Suprapubic skin (tissue), 4 donors: ENCODE measurements around the gene C1orf141. TPM values are rescaled to one million over a fixed set of nuclear protein-coding genes. Genes with fewer than 3 reads are reported as not detected.

Experiments used
- DNase-seq, 2 donors: peaks; one replicate each; pipeline ENCODE4 v3.0.0-alpha.2; 2019; ENCODE audit warnings: low spot score in 2 of 2
- H3K27ac ChIP-seq: fragments of 200-600 bp; sonication (generic); one replicate; pipeline ENCODE4 v1.5.1; 2019
- H3K27me3 ChIP-seq: fragments of 200-600 bp; sonication (generic); one replicate; pipeline ENCODE4 v1.5.1; 2019
- H3K36me3 ChIP-seq: fragments of 200-600 bp; sonication (generic); one replicate; pipeline ENCODE4 v1.5.1; 2019
- H3K4me1 ChIP-seq: fragments of 200-600 bp; sonication (generic); one replicate; pipeline ENCODE4 v1.5.1; 2019
- H3K4me3 ChIP-seq: fragments of 200-600 bp; sonication (generic); one replicate; pipeline ENCODE4 v1.5.1; 2019; ENCODE audit warnings: mild to moderate bottlenecking
- H3K9me3 ChIP-seq: fragments of 200-600 bp; sonication (generic); one replicate; pipeline ENCODE4 v1.5.1; 2019
- EP300 ChIP-seq: sonication (generic); formaldehyde crosslinking; IDR thresholded peaks from one replicate; pipeline ENCODE4 v1.6.1; 2017; ENCODE audit warnings: antibody characterized with exemption
- POLR2A ChIP-seq, 2 donors: fragments of 450-650 bp; IDR thresholded peaks; one replicate each; pipeline ENCODE4 v1.6.1; 2017; ENCODE audit warnings: antibody characterized with exemption in 2 of 2, mild to moderate bottlenecking in 2 of 2, moderate library complexity in 2 of 2
- POLR2AphosphoS5 ChIP-seq, 3 donors: sonication (generic); formaldehyde crosslinking; IDR thresholded peaks; one replicate each; pipeline ENCODE4 v1.6.1; 2017; ENCODE audit warnings: antibody characterized with exemption in 3 of 3
- WGBS: methylation state at CpG from one replicate; pipeline ENCODE4 v1.1.5; 2018; 5-methylcytosine and 5-hydroxymethylcytosine counted together
- total RNA-seq, 4 donors: library from RNA; depleted of rRNA; stranded (reverse); fragments of >200 nt; gene quantifications; one replicate each; pipeline ENCODE4 v1.1.0, GENCODE V29; 2016
- TF ChIP-seq, protein P1 (sequence below), 2 donors: fragments of 200-600 bp in 1 of 2; fragments of 450-650 bp in 1 of 2; sonication (generic) in 1 of 2; IDR thresholded peaks; one replicate each; pipeline ENCODE4 v1.5.1; 2016 to 2019; ENCODE audit warnings: antibody characterized with exemption in 2 of 2, mild to moderate bottlenecking in 1 of 2, moderate library complexity in 1 of 2

C1orf141 gene
- total RNA-seq, 4 donors from 2014 or later, result not detected

- TF ChIP-seq POLR2AphosphoS5 (IDR thresholded peaks at IDR 0.05) (no peak), POLR2A (IDR thresholded peaks at IDR 0.05) (no peak), EP300 (no peak)
- TF ChIP-seq, protein P1, sequence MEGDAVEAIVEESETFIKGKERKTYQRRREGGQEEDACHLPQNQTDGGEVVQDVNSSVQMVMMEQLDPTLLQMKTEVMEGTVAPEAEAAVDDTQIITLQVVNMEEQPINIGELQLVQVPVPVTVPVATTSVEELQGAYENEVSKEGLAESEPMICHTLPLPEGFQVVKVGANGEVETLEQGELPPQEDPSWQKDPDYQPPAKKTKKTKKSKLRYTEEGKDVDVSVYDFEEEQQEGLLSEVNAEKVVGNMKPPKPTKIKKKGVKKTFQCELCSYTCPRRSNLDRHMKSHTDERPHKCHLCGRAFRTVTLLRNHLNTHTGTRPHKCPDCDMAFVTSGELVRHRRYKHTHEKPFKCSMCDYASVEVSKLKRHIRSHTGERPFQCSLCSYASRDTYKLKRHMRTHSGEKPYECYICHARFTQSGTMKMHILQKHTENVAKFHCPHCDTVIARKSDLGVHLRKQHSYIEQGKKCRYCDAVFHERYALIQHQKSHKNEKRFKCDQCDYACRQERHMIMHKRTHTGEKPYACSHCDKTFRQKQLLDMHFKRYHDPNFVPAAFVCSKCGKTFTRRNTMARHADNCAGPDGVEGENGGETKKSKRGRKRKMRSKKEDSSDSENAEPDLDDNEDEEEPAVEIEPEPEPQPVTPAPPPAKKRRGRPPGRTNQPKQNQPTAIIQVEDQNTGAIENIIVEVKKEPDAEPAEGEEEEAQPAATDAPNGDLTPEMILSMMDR (IDR thresholded peaks at IDR 0.05), result no peak
- Histone ChIP-seq H3K4me1 (no peaks in the 10 kb centered on the region), H3K4me3 (no peak overlapping the region), H3K9me3 (no peaks in the 10 kb centered on the region), H3K27me3 (no peaks in the 10 kb centered on the region), H3K27ac (no peak overlapping the region), H3K36me3 (peaks cover 81% of the 10 kb centered on the region)
- WGBS, result 87% methylated on average over 3 of the region's 3 CpGs
- DNase-seq, result no peak
These were observed 91.4 kb downstream of the C1orf141 start for GRCh38 chr1:67043366-67043765.

Other genes starting within 250 kb of the C1orf141 start
- gene DNAI4, start 210.1 kb downstream of the C1orf141 start, total RNA-seq, result 1 to 10 TPM; 1.5 to 3.7 (median 3.3) TPM
- gene MIER1, start 210.0 kb downstream of the C1orf141 start, total RNA-seq, result 10 to 100 TPM; 17.1 to 43.2 (median 27.5) TPM
- 10 to 100 TPM; 11.3 to 20.3 (median 17.4) TPM for gene SLC35D1, start 80.8 kb downstream of the C1orf141 start, total RNA-seq
- not detected for gene IL23R, start 31.5 kb upstream of the C1orf141 start, total RNA-seq
- 1 to 10 TPM in 3 of 4 donors, under 1 TPM in 1; 0.79 to 4.5 (median 1.6) TPM for gene IL12RB2, start 172.9 kb upstream of the C1orf141 start, total RNA-seq